ENCODE data around the gene TBC1D5. TPM values are rescaled to one million over a fixed set of nuclear protein-coding genes. Genes with fewer than 3 reads are reported as not detected.

The TBC1D5 gene
- total and polyA plus RNA-seq, 2 of the 8 experiments (the other 6 are each of a cell fraction or from before 2014, with no cell fraction given), result 11.0 to 22.9 TPM

GRCh38 chr3:17709236-17709810 is 33.1 kb downstream of the TBC1D5 start:
- POLR2A ChIA-PET (ENCODE audit: partially characterized antibody), result no interaction called here
- peaks cover under 1 to 7% of the 10 kb centered on the region in 2 experiments; a peak in 2 of 4 replicates for H3K9me3 ChIP-seq (ENCODE audit: insufficient read depth in 2 of 2, low read depth in 1 of 2, low read length in 1 of 2)

More at GRCh38 chr3:17709236-17709810, 33.1 kb downstream of the TBC1D5 start:
- Histone ChIP-seq H3K9ac (replicated peaks in 1 of 4; ENCODE audit: extremely low read depth in 1 of 4, low read depth in 3 of 4, low read length in 3 of 4) (no peak overlapping the region), H3K23ac (ENCODE audit: insufficient read length) (no peak overlapping the region), H2AK5ac (ENCODE audit: low read depth, low read length) (no peak overlapping the region), H2AFZ (ENCODE audit: low read length) (no peak overlapping the region), H3K4me1 (replicated peaks in 1 of 4; ENCODE audit: control insufficient read depth in 3 of 4, insufficient read depth in 4 of 4, low read length in 3 of 4) (no peaks in the 10 kb centered on the region), H2BK15ac (ENCODE audit: low read length) (no peak overlapping the region), H3K27me3 (replicated peaks in 1 of 4; ENCODE audit: control insufficient read depth in 3 of 4, extremely low read depth in 1 of 4, insufficient read depth in 3 of 4, low read length in 3 of 4) (no peaks in the 10 kb centered on the region), H3K4me2 (ENCODE audit: insufficient read depth in 1 of 2, low read depth in 2 of 2, low read length in 2 of 2) (no peak overlapping the region), H3K14ac (ENCODE audit: insufficient read length) (no peak overlapping the region), H3K79me1 (ENCODE audit: low read depth, low read length) (no peaks in the 10 kb centered on the region), H4K5ac (ENCODE audit: insufficient read length, low read depth, low read length) (no peak overlapping the region), H3K18ac (ENCODE audit: extremely low read depth, low read length) (no peak overlapping the region), H2BK5ac (ENCODE audit: low read depth, low read length) (no peak overlapping the region), H3K56ac (replicated peaks; ENCODE audit: insufficient read length, low read depth, low read length) (no peak overlapping the region), H2BK20ac (ENCODE audit: low read length) (no peak overlapping the region), H2BK120ac (replicated peaks; ENCODE audit: low read depth, low read length) (no peak overlapping the region), H4K91ac (replicated peaks; ENCODE audit: insufficient read length, low read length) (no peak overlapping the region), H3K27ac (ENCODE audit: low read depth, low read length) (no peak overlapping the region), H3K4ac (replicated peaks; ENCODE audit: insufficient read length, low read depth, low read length) (no peak overlapping the region), H2BK12ac (ENCODE audit: low read depth, low read length) (no peak overlapping the region), H3K23me2 (ENCODE audit: low read depth, low read length) (no peaks in the 10 kb centered on the region), H3K4me3 (ENCODE audit: extremely low read depth in 1 of 4, insufficient read depth in 2 of 4, low read depth in 3 of 4, low read length in 4 of 4) (no peak overlapping the region), H4K20me1 (replicated peaks in 1 of 2; ENCODE audit: control insufficient read depth in 1 of 2, insufficient read depth in 2 of 2, low read length in 2 of 2) (no peaks in the 10 kb centered on the region), H4K8ac (ENCODE audit: extremely low read depth, insufficient read depth, low read length) (no peak overlapping the region), H3K36me3 (ENCODE audit: control insufficient read depth in 2 of 4, insufficient read depth in 4 of 4, low read length in 3 of 4) (peaks cover 0 to 10% (median under 1%) of the 10 kb centered on the region in 4 experiments; a peak in 3 of 8 replicates), H3K79me2 (ENCODE audit: control insufficient read depth in 1 of 2, insufficient read depth in 2 of 2, low read length in 2 of 2) (no peaks in the 10 kb centered on the region)
- no peak for FAIRE-seq
- no peak for TF ChIP-seq POLR2A (IDR thresholded peaks at IDR 0.05; ENCODE audit: control extremely low read depth in 1 of 2, low read depth in 2 of 2, low read length in 2 of 2)
- TF ChIP-seq GTF2F1 (IDR thresholded peaks at IDR 0.05; ENCODE audit: borderline replicate concordance, low read depth, low read length), result no peak
- no peak for TF ChIP-seq SIX5 (IDR thresholded peaks at IDR 0.05; ENCODE audit: low read depth, low read length)
- no peak for TF ChIP-seq MAX (IDR thresholded peaks at IDR 0.05)
- no peak for DNase-seq (ENCODE audit: low read depth in 1 of 2, low spot score in 2 of 2)
- WGBS, 2 experiments (ENCODE audit: extremely low coverage in 1 of 2, insufficient coverage in 1 of 2, insufficient read length in 1 of 2, insufficient replicate concordance in 2 of 2, low coverage in 1 of 2, low lambda C conversion rate in 2 of 2, missing lambda C conversion rate in 1 of 2), result 83% methylated on average over 1 of the region's 1 CpG; no CpG with 5 or more reads in 1 of the 2 experiments
- CTCF ChIA-PET (ENCODE audit: partially characterized antibody), result no interaction called here
